Limb (tissue), 2 donors: ENCODE data around the gene KCNN3.

Experiments
- DNase-seq, 2 donors: peaks; one replicate each; pipeline ENCODE4 v3.0.0-alpha.2; 2016; ENCODE audit errors: extremely low spot score in 2 of 2

Gene KCNN3

GRCh38 chr1:154816937-154817336 lies 53.1 kb downstream of the KCNN3 start:
- DNase-seq = no peak

- DNase-seq = no peak
Observed at GRCh38 chr1:154816369-154816768, 53.7 kb downstream of the KCNN3 start.

GRCh38 chr1:154813846-154814505 lies 56.1 kb downstream of the KCNN3 start:
- no peak for DNase-seq

GRCh38 chr1:154813300-154813816 lies 56.7 kb downstream of the KCNN3 start:
- DNase-seq = no peak

- no peak for DNase-seq
Observed at GRCh38 chr1:154812877-154813276, 57.2 kb downstream of the KCNN3 start.

- DNase-seq = no peak
Observed at GRCh38 chr1:154810571-154810970, 59.5 kb downstream of the KCNN3 start.

- DNase-seq = no peak
Observed at GRCh38 chr1:154809436-154810413, 60.4 kb downstream of the KCNN3 start.

GRCh38 chr1:154808909-154809262 lies 61.2 kb downstream of the KCNN3 start:
- no peak for DNase-seq

- DNase-seq = no peak
Observed at GRCh38 chr1:154808261-154808908, 61.7 kb downstream of the KCNN3 start.

- no peak for DNase-seq
Observed at GRCh38 chr1:154807048-154807591, 63.0 kb downstream of the KCNN3 start.

- DNase-seq = no peak
Observed at GRCh38 chr1:154806333-154806732, 63.7 kb downstream of the KCNN3 start.

GRCh38 chr1:154802982-154803920 lies 66.8 kb downstream of the KCNN3 start:
- DNase-seq = no peak

GRCh38 chr1:154802336-154802969 lies 67.6 kb downstream of the KCNN3 start:
- no peak for DNase-seq

GRCh38 chr1:154801234-154802011 lies 68.7 kb downstream of the KCNN3 start:
- peak in 1 of 2 donors; percentile 55 for DNase-seq

GRCh38 chr1:154799188-154799587 lies 70.9 kb downstream of the KCNN3 start:
- no peak for DNase-seq

GRCh38 chr1:154798645-154799044 lies 71.4 kb downstream of the KCNN3 start:
- DNase-seq = no peak

- DNase-seq = no peak
Observed at GRCh38 chr1:154797175-154797574, 72.9 kb downstream of the KCNN3 start.

- no peak for DNase-seq
Observed at GRCh38 chr1:154796303-154796892, 73.7 kb downstream of the KCNN3 start.

- DNase-seq = no peak
Observed at GRCh38 chr1:154794608-154795007, 75.5 kb downstream of the KCNN3 start.
